Ovary (tissue), 3 donors: ENCODE measurements around the gene UPF1.

Source experiments
- CTCF ChIP-seq, 3 donors: fragments of 450-650 bp in 2 of 3; fragments of 200-600 bp in 1 of 3; IDR thresholded peaks; one replicate each; pipeline versions ENCODE4 v1.5.1 to v1.8.0; 2016 to 2022; ENCODE audit warnings: antibody characterized with exemption in 3 of 3, mild to moderate bottlenecking in 1 of 3
- EP300 ChIP-seq: sonication (generic); formaldehyde crosslinking; IDR thresholded peaks from one replicate; pipeline ENCODE4 v1.6.1; 2017; ENCODE audit warnings: antibody characterized with exemption
- POLR2A ChIP-seq: fragments of 450-650 bp; IDR thresholded peaks from one replicate; pipeline ENCODE4 v1.6.1; 2017; ENCODE audit warnings: antibody characterized with exemption, mild to moderate bottlenecking, moderate library complexity
- donor health status: DM: no; HTN: no; CAD: no.

- TF ChIP-seq EP300: no peak
- TF ChIP-seq CTCF (IDR thresholded peaks at IDR 0.05): no peak
- no peak for TF ChIP-seq POLR2A
These were observed 28.5 kb downstream of the UPF1 start for GRCh38 chr19:18860302-18860700.
